Activated CD4-positive, alpha-beta T cell treated with anti-CD3 and anti-CD28 coated beads, Interleukin-2, amount 50 U/mL, for 24 hours (primary cell): Measurements from ENCODE around the gene SOX6.

ENCODE experiments used
- DNase-seq, 2 donors: peaks; one replicate each; pipeline ENCODE4 v3.0.0-alpha.2; 2020; ENCODE audit warnings: low read depth in 1 of 2, low spot score in 1 of 2

The SOX6 gene

GRCh38 chr11:16009021-16009420 is 347.3 kb downstream of the SOX6 start:
- DNase-seq = no peak

GRCh38 chr11:16007514-16007913 is 348.8 kb downstream of the SOX6 start:
- DNase-seq = no peak

GRCh38 chr11:16002942-16003341 is 353.4 kb downstream of the SOX6 start:
- no peak for DNase-seq

GRCh38 chr11:16001899-16002426 is 354.4 kb downstream of the SOX6 start:
- DNase-seq = no peak

DNA sequence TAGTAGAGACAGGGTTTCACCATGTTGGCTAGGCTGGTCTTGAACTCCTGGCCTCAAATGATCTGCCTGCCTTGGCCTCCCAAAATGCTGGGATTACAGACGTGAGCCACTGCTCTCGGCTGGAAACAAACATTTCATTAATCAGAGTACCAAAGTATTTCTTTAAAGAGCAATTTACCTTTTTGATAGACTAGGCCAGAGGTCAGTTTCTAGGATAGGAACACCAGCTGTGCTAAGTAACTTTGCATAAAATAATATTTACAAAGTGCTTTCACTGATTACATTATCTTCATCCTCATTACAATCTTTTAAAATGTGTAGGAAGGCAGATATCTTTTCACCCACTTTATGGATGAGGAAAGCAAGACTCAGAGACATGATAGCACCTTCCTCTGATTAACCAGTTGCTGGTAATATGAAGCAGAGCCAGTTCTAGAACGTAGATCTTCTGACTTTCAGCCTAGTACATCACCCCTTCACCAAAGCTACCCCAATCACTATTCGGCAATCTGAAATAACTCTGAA is 355.2 kb downstream of the SOX6 start:
- no peak for DNase-seq

GRCh38 chr11:16000065-16000464 is 356.3 kb downstream of the SOX6 start:
- no peak for DNase-seq

GRCh38 chr11:15993345-15993744 is 363.0 kb downstream of the SOX6 start:
- no peak for DNase-seq

GRCh38 chr11:15991215-15991614 is 365.1 kb downstream of the SOX6 start:
- DNase-seq = no peak

DNA sequence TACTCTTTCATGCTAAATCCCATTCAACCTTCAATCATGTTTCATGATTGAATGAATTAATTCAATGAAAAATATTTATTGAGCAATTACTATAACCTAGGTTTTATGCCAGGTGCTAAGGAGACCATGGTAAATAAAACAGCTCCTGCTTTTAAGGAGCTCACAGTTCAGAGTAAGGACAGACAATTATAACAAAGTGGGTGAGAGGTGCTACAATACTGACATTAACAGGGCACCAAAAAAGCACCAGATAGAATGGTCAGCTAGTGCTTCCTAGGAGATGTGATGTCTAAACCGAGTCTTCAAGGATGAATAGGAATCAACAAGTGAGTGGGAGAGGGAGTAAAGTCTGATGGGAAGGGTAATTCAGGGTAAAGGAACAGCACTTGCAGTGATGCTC is 366.7 kb downstream of the SOX6 start:
- no peak for DNase-seq

- DNase-seq = no peak
Measured at GRCh38 chr11:15988693-15989231, 367.6 kb downstream of the SOX6 start.

DNA sequence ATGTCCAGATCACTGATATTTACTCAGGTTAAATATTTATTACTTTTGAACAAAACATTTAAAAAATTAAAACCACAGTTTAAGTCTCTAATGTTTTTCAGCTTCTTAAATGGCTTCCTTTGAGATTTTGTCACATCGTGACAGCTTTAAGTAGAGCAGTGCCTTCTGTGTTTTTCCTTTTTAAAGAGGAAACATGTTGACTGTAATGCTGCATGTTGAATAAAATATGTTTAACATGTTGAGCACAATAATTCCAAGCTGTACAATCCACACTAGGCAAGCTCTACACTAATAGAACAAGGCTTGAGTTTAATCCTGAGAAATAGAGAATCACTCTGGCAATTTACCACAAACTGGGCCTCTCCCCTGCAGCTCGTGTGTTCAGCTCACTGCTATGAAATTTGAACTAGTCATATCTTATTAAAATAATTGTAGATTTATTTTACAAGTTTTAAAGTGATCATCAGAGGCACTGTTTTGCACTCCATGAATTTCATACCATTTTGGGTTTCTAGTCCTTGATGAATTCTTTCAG is 368.3 kb downstream of the SOX6 start:
- DNase-seq = no peak

GRCh38 chr11:15987046-15987445 is 369.3 kb downstream of the SOX6 start:
- DNase-seq = no peak

GRCh38 chr11:15985860-15986139 is 370.5 kb downstream of the SOX6 start:
- DNase-seq = no peak

DNA sequence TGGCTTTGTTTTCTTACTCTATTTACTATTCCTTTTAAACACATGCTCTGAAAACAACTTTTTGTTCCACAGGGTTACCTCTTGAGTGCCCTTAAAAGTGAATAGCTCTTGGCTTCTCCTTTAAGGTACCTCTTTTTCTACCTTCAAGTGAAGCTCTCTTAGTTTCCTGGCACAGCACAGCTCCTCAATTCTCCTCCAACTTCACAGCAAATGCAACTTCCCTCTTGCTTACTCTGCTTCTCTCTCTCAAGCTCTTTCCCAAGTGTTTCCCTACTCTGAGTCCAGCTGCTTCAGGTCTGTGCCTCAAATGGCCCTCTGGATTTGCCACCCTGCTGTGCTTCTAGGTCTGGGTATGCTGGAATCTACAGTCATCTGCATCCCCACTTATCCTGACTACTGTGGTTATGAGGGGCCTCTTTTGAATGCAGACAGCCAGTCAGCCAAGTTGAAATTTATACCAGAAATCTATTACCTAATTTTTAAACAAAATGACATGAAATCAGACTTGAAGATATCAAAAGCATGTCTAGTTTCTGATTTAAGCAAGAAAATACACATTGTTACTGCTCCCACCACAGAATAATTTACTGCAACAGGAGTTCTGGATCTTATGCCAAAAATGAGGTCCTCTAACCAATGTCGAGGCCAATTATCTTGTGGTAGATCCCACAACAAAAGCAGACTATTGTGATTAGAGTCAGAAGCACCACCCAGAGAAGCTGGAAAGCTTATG is 371.1 kb downstream of the SOX6 start:
- DNase-seq = no peak

GRCh38 chr11:15981292-15981691 is 375.1 kb downstream of the SOX6 start:
- no peak for DNase-seq

GRCh38 chr11:15977116-15977515 is 379.2 kb downstream of the SOX6 start:
- DNase-seq = no peak

DNA sequence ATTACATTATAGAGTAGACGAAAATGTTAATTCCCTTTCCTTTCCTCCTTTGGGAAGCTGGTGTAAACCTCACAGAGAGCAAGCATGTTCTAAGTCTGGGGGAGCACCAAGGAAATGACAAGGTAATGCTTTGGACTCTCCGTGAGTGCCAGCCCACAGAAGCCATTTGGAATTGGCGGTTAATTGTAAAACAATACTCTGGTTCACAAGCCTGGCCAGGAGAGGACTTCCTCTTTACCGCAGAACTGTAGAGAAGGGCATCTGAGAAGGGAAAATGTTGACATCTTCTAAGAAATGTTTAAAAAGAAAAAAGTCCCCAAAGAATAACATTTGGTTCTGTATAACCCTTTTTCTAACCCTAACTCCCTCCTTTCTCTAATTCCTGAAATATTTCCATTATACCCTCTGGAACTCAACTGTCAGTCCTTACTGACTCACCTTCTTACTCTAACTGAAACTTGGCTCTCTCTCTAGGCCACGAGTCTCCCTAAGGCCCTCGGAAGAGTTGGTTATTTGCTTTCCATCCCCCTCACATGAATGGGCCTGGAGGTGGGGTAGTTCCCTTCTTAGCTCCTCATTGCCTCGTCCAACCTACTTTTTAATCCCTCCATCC is 379.8 kb downstream of the SOX6 start:
- DNase-seq = no peak

- no peak for DNase-seq
Measured at GRCh38 chr11:15975742-15976141, 380.6 kb downstream of the SOX6 start.

DNA sequence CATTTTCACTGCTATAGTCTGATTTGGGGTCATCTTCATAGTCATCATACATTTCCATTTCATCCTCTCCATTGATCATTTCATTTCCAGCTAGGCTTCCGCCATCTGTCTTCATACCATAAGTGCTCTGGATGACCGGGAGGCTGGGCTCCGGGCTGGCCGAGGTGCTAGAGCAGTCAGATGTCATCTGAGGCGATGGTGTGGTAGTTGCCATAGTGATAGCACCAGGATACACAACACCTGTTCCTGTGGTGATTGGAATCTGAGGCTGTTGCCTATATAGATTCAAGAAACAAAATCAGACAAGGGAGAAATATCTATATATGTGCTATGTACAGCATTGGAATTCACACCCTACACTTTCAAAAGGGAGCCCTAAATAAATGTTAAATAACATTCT is 383.5 kb downstream of the SOX6 start:
- DNase-seq = no peak

DNA sequence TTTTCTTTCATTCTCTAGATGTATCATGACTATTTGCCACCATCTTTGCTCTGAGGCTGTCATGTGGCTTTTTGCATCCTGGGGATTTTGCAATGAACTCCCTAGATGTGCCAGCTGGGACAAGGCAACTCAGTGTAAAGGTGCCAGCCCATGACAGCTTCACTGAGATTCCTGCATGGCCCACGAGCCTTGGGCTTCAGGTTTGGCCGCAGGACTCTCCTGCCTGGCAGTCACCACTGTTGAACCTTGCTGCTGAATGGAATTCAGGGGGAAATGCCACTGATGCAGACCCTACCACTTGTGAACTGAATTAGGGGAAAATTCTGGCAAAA is 385.2 kb downstream of the SOX6 start:
- DNase-seq = no peak

- DNase-seq = no peak
Measured at GRCh38 chr11:15970506-15971214, 385.7 kb downstream of the SOX6 start.
